Hematopoietic multipotent progenitor cell treated with erythropoietin and hydrocortisone succinate and interleukin-3 and kit ligand, for 4 days (in vitro differentiated cells): ENCODE data around the gene FITM1.
"Not testable (repeated sequence)": the region's sequence is repeated elsewhere in the genome, so short reads cannot be mapped to it uniquely, and the experiment has no call there.

Source experiments
- DNase-seq: peaks from one replicate; pipeline ENCODE4 v3.0.0-alpha.2; 2015

Gene FITM1

DNA sequence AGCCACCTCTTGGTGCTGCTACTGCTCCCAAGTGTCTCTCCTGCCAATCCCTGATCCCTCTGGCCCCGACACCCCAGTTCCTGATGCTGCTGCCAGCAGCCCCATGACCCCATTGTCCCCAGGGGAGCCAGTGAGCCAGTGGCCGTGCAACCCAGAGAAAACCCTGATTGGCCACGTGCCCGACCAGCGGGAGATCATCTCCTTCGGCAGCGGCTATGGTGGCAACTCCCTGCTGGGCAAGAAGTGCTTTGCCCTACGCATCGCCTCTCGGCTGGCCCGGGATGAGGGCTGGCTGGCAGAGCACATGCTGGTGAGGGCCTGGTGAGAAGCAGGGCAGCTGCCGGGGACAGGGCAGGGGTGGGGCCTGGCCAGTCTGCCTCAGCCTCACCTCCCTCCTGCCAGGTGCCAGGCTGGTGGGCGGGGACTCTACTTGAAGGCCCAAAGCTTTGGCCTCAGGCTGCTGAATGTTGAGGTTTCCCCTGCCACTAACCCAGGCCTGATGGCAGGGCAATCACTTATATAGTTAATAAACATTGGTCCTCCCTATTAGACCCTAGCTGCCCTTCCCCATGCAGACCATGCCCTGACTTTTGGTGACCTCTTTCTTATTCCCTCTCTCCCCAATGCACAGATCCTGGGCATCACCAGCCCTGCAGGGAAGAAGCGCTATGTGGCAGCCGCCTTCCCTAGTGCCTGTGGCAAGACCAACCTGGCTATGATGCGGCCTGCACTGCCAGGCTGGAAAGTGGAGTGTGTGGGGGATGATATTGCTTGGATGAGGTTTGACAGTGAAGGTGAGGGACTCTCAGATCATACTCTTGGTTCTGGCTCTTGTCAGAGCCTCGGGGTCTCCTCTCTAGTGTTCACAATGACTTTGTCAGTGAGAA is 31.3 kb upstream of the FITM1 start:
- DNase-seq, result no peak

DNA sequence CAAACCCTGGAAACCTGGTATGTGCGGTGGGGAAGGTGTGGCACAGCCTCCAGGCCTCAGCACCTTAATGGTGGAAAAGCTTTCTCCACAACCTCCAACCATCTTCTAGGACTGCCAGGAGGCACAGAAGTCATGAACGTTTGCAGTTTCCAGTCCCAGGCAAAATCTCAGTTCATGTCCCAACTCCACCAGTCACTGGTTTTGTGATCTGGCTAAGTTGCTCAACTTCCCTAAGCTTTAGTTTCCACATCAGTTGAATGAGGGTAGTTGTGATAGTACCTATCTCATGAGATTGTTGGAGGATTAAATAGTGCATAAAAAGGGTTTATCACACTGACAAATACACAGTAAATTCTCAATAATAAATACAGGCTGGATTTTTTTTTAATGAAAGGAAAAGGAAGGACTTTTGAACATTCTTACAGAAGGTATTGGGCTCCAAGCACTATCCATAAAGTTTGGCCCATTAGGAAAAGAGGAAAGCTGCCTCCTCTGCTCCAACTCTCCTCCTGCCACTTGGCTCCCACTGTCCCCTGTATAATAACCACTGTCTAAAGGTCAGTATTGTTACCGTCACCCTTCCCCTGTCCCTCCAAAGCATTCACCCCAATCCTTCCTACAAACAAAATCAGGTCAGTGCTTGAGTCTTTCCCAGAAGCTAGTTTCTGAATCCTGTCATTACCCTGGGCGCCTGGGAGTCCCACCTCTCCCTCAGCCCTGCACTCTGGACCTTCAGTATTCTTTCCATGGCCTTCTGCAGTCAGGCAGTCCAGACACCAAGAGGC is 30.1 kb upstream of the FITM1 start:
- DNase-seq, result peak; percentile 17

DNA sequence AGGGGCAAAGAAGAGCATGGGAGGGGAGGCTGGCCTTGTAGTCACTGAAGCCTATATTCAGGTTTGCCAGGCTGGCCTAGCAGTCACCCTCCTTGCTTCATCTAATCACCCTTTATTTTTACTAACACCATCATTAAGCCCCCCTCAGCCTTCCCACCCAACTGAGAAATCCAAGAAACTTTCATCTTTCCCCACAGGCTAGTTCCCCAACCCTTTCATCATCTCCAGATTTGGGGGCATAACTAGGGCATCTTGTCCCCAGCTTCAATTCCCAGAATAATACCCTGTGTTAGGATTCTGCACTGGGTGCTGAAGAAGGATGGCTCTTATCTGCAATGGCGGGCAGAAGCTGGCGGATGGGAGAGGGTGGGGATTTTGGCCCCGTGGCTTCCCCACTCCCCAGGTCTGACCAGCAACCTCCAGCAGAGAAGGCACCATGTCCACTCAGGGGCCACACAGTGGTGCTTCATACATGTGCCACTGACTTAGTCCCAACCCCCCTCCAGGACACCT is 29.4 kb upstream of the FITM1 start:
- no peak for DNase-seq

DNA sequence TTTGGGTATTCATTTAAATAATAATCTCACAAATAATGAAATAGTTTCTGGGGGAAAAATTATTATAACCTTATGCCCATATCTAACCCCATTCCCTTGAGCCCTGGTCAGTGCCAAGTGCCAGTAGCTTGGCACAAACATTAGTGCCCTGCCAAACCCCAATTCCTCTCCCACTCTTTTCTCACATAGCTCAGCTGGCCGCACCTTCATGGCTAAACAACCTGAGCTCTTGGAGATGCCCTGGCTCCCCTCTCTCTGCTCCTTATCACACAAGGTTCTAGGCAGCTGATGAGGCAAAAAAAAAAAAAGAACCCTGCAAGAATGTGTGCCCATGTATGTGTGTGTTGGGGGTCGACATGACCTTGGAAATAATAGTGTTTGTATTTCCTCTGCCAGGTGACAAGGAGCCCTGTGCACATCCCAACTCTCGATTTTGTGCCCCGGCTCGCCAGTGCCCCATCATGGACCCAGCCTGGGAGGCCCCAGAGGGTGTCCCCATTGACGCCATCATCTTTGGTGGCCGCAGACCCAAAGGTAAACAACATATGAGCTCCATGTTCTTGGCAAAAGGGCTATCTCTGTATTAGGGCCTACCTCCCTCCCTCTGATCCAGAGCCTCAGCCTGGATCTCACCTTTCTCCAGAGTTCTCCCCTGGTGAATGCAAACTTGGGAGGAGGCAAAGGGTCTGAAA is 28.0 kb upstream of the FITM1 start:
- no peak for DNase-seq

DNA sequence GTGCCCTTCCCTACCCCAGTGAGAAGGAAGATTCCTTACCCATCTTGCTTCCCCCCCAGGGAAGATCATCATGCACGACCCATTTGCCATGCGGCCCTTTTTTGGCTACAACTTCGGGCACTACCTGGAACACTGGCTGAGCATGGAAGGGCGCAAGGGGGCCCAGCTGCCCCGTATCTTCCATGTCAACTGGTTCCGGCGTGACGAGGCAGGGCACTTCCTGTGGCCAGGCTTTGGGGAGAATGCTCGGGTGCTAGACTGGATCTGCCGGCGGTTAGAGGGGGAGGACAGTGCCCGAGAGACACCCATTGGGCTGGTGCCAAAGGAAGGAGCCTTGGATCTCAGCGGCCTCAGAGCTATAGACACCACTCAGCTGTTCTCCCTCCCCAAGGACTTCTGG is 27.0 kb upstream of the FITM1 start:
- DNase-seq, result no peak

DNA sequence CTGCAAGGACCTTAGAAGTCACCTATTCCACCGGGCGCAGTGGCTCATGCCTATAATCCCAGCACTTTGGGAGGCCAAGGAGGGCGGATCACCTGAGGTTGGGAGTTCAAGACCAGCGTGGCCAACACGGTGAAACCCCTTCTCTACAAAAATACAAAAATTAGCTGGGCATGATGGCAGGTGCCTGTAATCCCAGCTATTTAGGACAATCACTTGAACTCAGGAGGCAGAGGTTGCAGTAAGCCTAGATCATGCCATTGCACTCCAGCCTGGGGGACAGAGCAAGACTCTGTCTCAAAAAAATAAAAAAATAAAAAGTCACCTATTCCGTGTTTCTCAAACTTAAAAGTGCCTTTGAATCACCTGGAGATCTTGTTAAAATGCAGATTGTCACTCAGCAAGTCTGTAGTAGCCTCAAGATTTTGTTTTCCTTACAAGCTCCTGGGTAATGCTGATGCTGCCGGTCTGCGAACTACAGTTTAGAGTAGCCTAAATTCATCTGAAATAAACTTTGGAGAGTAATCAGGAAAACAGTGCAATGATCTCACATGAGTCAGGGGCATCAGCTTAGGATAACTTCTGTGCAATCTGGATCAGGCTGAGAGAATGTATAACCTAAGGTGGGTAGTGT is 24.7 kb upstream of the FITM1 start:
- not testable (repeated sequence) for DNase-seq

DNA sequence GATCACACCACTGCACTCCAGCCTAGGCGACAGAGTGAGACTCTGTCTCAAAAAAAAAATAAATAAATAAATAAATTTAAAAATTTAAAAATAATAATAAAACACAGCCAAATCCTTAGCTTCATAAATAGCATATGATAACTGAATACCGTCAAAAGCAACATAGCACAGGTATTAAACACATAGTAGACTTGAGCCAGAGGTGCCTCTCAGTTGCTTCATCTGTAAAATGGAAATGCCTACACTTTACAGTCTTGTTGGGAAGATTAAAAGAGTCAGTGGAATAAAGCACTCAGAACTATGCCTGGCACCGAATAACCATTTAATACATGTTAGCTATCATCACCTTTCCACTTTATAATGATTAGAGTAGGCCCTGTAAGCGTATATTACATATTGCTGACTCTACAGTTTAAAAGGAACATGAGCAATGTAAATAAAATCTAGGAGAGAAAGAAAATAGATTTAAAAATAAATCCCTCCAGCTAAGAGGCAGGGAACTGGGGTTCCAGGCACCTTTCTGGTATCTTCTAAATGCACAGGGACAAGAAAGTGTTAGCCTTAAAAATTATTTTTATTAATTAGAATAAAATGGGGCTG is 23.7 kb upstream of the FITM1 start:
- DNase-seq, result no peak

DNA sequence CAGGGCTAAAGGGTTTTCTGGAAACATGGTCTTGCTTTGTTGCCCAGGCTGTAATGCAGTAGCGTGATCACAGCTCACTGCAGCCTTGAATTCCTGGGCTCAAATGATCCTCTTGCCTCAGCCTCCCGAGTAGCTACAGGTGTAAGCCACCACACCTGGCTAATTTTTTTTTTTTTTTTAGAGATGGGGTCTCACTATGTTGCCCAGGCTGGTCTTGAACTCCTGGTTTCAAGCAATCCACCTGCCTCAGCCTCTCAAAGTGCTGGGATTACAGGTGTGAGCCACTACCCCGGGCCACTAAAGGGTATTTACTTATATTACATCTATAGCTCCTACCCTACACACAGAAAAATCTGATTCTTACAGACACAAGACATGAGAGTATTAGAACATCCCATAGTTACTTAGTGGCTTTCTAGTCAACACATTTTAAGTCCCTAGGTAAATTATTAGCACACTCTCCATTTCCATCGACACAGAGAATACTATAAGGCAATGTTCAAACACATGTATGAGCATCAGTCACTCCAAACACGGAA is 22.1 kb upstream of the FITM1 start:
- no peak for DNase-seq

DNA sequence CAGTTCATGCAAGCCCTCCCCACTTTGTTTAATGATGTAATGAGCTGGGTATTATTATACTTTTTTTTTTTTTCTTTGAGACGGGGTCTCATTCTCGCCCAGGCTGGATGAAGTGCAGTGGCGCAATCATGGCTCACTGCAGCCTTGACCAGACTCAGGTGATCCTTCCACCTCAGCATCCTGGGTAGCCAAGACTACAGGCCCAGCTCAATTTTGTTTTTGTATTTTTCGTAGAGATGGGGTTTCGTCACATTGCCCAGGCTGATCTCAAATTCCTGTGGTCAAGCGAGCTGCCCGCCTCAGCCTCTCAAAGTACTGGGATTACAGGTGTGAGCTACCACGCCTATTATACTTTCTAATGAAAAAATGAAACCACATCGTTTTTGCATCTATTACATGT is 20.4 kb upstream of the FITM1 start:
- DNase-seq, result no peak

DNA sequence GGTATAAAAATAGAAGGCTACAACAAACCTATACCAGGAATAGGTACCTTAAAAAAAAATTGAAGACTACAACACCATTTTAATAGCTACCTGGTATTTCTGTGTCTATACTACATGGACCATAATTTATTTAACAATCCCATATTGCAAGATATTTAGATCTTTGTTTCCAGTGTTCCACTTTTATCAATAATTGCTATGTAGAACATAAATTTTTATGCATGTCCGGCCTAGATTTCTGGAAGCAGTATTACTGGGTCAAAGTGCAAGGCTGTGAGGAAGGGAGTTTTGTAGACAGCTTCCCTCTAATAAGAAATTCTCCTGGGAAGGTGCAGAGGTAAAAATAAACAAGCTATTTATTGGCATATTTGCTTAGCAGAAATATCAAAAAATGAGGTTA is 19.9 kb upstream of the FITM1 start:
- no peak for DNase-seq

DNA sequence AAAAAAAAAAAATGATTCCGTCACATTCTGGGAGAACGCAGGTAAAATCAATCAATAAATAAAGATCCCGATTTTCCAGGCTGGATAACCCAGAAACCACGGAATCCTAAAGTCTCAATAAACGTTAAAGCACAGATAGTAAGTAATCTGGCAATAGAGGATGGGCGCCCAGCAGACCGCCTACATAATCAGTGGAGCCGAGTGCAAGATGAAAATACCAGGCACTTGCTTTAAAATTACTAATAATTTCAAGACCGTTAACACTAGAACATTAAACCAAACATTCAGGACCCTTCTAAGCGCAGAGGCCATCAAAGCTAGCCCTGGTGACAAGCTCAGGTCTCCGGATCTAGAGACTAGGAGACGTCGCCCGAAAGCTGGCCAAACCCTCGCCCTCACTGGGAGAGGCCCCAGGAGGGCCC is 17.1 kb upstream of the FITM1 start:
- no peak for DNase-seq

DNA sequence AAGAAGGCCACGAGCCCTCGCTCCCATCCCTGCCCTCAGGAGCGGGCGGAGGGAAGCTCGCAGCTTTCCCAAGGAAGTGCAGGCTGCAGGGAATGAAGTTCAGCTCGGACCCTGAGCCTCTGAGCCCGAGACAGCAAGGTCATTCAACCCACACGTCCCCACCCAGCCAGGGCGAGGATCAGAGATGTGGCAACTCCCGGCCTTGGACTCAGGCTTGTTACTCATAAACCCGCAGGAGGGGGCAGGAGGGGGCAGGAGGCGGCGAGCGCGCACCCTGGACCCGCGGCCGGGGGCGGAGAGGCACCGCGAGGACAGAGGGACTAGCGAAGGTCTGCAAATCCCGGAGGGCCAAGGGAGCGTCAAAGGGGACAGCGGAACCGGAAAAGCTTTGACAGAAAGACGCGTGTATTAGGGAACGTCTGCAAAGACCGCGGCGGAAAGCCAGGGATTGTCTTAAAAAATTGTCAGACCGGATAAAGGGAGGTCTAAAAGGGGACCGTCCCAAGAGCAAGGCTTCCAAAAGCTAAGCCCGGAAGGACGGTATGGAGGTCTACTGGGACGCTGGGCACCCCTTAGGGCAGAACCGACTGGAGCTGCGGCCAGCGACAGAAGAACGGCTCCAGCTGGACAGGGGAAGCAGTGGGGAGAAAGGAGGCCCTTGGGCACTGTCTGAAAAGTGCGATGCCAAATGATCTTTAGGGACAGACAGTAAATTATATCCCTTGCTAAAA is 16.5 kb upstream of the FITM1 start:
- DNase-seq, result peak; percentile 97

DNA sequence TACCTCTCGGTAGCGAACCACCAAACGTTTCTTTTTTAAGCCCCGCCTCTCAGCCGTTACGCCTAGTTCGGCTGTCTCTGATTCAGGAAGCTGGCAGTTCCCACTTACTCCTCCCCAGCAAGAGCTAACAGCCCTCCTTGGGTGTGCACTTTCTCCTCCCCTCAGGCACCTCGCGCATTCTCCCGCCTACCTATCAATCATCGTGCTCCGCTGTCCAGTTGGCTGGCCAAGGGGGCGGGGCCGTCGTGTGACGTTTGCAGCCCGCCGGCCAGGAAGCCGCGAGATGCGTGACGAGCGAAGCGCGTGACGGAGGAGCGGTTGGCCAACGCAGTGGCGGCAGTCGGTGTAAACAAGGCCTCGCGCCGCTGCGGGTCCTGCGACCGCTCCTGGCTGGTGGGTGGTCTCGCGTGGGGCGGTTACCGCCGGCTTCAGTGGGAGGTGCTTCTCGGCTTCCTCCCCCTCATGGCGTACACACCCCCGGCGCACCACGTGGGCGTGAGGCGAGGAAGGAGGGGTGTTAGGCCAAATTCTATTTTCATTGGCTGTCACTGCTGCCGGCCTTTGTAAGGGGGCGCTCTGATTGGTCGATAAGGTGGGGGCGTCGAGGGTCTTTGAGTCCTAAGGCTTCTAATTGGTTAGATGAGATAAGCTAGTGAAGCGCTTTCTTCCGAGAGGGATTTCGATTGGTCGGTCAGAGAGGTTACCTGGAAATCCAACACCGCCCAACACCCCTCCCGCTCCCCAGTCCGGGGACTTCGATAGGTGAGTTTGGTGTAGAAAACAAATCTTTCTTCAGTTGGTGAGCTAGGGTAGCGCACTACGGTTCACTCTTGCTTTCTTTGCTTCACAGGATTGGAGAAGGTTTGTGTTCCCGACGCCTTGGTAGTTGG is 15.7 kb upstream of the FITM1 start, which contains the start of the genes DCAF11 and NRL:
Gene DCAF11, plus strand, starts transcription at position 246 of the 890 bp plus-strand sequence. CDS start 818 bp downstream, outside the sequence.
Gene NRL, minus strand, starts transcription at position 418 of the 890 bp plus-strand sequence. CDS start 32,101 bp downstream, outside the sequence.
- DNase-seq, result peak; percentile 100

DNA sequence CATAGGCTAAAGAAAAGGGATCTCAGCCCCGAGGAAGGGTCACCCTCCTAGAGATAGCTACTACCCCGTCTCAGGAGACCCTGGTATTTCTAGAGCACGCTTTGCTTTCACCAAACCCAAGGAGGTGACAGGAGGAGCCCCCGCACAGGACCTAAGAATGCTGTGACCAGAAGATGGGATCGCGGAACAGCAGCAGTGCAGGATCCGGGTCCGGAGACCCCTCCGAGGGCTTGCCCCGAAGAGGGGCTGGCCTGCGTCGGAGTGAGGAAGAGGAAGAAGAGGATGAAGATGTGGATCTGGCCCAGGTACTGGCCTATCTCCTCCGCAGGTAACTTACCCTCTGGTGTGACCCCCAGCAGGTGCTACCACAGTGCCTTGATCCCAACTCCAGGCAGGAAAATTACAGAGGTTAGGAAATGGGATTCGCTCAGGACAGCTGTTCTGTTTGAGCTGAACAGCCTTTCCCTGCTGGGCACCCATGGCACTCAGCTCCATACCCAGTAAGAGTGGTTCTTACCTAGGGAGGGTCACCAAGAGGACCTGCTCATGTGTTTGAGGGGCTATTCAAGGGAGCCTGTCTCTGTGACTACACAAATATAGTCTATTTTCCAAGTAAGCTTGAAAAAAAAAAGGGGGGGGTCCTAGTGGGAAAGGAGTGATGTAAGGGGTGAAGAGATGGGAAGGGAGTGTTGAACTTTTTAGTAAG is 14.9 kb upstream of the FITM1 start:
- DNase-seq, result no peak

DNA sequence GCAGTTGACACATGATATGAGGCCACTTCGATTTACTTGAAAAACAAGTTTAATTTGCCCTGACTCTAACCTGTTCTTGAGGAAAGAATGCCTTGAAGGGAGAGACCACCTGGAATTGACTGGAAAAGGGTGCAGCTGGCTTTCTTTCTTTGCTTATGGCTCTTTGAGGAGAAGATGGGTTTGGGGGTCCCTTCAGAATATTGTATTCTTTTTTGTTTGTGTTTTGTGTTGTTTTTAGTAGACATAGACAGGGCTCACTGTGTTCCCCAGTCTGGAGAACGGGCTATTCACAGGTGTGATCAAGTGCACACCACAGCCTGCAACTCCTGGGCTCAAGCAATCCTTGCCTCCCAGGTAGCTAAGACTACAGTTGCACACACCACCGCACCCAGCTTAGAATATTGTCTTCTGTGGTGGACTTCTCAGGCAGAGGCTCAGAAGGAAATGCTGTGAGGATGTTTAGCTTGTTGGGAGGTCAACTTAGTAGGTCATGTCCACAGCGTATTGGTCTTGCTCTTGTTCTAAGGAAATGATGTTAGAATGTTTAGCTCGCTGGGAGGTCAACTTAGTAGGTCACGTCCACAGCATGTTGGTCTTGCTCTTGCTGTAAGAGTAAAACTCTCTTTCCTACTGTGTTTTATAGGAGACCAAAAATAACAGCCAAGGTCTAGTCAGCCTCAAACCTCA is 14.2 kb upstream of the FITM1 start:
- DNase-seq, result no peak

DNA sequence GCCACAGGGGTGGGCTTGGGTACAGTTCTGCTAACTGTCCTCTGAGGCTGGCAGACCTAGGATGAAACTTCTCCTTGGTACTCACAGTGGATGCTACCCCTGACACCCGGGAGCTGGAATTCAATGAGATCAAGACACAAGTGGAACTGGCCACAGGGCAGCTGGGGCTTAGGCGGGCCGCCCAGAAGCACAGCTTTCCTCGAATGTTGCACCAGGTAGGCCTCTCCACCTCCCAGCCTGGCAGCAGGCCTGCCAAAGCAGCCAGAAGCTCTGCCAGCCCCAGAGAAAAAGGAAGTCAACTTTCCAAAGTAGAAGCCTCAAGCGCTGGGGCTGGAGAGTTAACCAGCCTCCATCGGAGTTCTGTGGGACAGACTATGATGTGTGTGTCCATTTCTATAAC is 13.3 kb upstream of the FITM1 start:
- no peak for DNase-seq

DNA sequence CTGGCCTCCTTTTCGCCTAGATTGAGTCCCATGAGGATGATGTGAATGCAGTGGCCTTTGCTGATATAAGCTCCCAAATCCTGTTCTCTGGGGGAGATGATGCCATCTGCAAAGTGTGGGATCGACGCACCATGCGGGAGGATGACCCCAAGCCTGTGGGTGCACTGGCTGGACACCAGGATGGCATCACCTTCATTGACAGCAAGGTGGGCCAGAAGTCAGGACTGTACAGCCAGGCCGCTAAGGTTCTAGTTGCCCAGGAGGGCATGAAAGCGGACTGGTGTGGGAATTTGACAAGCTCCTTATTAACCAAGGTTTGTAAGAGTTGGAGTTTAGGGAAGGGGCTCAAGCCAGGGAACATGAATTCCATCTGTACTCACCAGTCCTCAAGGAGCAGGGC is 10.8 kb upstream of the FITM1 start:
- no peak for DNase-seq

DNA sequence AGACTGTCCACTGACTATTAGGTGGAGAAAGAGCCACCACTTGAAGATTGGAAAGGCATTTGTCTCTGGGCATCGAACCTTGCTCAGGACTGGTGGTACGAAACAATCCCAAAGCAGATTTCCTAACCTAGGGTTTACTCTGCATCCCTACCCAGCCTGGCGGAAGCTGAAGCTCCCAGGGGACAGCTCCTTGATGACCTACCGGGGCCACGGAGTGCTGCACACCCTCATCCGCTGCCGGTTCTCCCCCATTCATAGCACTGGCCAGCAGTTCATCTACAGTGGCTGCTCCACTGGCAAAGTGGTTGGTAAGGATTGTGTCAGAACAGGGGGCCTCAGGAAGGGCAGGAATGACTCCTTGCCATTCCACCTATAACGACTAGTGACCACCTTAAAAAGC is 9.2 kb upstream of the FITM1 start:
- DNase-seq, result no peak

DNA sequence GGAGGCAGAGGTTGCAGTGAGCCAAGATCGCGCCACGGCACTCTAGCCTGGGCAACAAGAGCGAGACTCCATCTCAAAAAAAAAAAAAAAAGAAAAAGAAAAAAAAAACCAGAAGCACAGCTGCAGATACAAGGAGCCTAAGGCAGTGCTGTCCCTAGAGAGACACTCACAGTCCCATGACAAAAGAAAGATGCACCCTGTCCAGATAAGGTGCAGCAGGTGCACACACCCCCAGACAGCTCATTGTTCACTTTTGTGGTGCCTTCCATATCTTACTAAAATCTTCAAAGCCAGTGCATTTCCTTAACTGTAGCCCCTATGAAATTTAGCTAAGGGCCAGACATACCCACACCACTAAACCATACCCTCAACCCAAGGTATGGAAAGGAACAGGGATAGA is 8.0 kb upstream of the FITM1 start:
- DNase-seq, result peak; percentile 19
